MM.1S (cell line): ENCODE results near the gene C10orf53.

ENCODE experiments used
- EZH2 ChIP-seq: fragments of 300-600 bp; sonication (generic); optimal IDR thresholded peaks from 2 replicates; pipeline ENCODE3; 2017; ENCODE audit warnings: low read depth, mild to moderate bottlenecking, antibody characterized with exemption, low read length, mixed read lengths
- EZH2phosphoT487 ChIP-seq: fragments of 300-600 bp; sonication (generic); IDR thresholded peaks from 2 replicates; pipeline ENCODE4 v1.6.1; 2018; ENCODE audit warnings: antibody characterized with exemption, low read length
- TF ChIP-seq, protein P1 (sequence below): fragments of 300-600 bp; sonication (generic); IDR thresholded peaks from 2 replicates; pipeline ENCODE4 v1.5.1; 2016; ENCODE audit warnings: antibody characterized with exemption, low read length, mixed read lengths

- TF ChIP-seq, protein P1, sequence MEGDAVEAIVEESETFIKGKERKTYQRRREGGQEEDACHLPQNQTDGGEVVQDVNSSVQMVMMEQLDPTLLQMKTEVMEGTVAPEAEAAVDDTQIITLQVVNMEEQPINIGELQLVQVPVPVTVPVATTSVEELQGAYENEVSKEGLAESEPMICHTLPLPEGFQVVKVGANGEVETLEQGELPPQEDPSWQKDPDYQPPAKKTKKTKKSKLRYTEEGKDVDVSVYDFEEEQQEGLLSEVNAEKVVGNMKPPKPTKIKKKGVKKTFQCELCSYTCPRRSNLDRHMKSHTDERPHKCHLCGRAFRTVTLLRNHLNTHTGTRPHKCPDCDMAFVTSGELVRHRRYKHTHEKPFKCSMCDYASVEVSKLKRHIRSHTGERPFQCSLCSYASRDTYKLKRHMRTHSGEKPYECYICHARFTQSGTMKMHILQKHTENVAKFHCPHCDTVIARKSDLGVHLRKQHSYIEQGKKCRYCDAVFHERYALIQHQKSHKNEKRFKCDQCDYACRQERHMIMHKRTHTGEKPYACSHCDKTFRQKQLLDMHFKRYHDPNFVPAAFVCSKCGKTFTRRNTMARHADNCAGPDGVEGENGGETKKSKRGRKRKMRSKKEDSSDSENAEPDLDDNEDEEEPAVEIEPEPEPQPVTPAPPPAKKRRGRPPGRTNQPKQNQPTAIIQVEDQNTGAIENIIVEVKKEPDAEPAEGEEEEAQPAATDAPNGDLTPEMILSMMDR = no peak
- TF ChIP-seq EZH2 (no peak), EZH2phosphoT487 (no peak)
These were observed 12.1 kb downstream of the C10orf53 start for GRCh38 chr10:49691588-49691987.
